Peyer's patch (tissue), 4 donors: ENCODE measurements around the gene ZNF383. TPM values are rescaled to one million over a fixed set of nuclear protein-coding genes. Genes with fewer than 3 reads are reported as not detected.
"Not testable (repeated sequence)": the region's sequence is repeated elsewhere in the genome, so short reads cannot be mapped to it uniquely, and the experiment has no call there.

Experiments used
- DNase-seq, 3 donors: peaks; one replicate each; pipeline ENCODE4 v3.0.0-alpha.2; 2017 to 2019
- H3K27ac ChIP-seq, 4 donors: fragments of 200-600 bp; sonication (generic); one replicate each; pipeline ENCODE4 v1.5.1; 2016 to 2019
- H3K27me3 ChIP-seq, 2 donors: fragments of 200-600 bp; sonication (generic); one replicate each; pipeline ENCODE4 v1.5.1; 2019
- H3K36me3 ChIP-seq, 3 donors: fragments of 200-600 bp; sonication (generic); one replicate each; pipeline ENCODE4 v1.5.1; 2016 to 2019
- H3K4me1 ChIP-seq, 4 donors: fragments of 200-600 bp; sonication (generic); one replicate each; pipeline ENCODE4 v1.5.1; 2016 to 2019
- H3K4me3 ChIP-seq, 4 donors: fragments of 200-600 bp; sonication (generic); 1 replicate in 3 of 4; 2 replicates in 1 of 4; pipeline ENCODE4 v1.5.1; 2016 to 2019; ENCODE audit warnings: mild to moderate bottlenecking in 1 of 4
- H3K9me3 ChIP-seq, 4 donors: fragments of 200-600 bp; sonication (generic); one replicate each; pipeline ENCODE4 v1.5.1; 2016 to 2019; ENCODE audit warnings: mild to moderate bottlenecking in 1 of 4
- POLR2A ChIP-seq, 2 donors: fragments of 450-650 bp; IDR thresholded peaks; one replicate each; pipeline ENCODE4 v1.5.1; 2017; ENCODE audit warnings: antibody characterized with exemption in 2 of 2, mild to moderate bottlenecking in 2 of 2, moderate library complexity in 2 of 2
- total RNA-seq, 4 donors: library from RNA; depleted of rRNA; stranded (reverse); fragments of >200 nt; gene quantifications; one replicate each; pipeline ENCODE4 v1.1.0, GENCODE V29; 2016
- TF ChIP-seq, protein P1 (sequence below), 6 experiments: fragments of 450-650 bp in 4 of 6; fragments of 200-600 bp in 2 of 6; sonication (generic) in 1 of 6; IDR thresholded peaks; one replicate each; pipeline ENCODE4 v1.5.1; 2017 to 2019; ENCODE audit warnings: antibody characterized with exemption in 6 of 6, mild to moderate bottlenecking in 3 of 6, moderate library complexity in 1 of 6

ZNF383 gene
- total RNA-seq, 4 donors from 2014 or later: 7.4 to 23.1 (median 12.1) TPM

DNA sequence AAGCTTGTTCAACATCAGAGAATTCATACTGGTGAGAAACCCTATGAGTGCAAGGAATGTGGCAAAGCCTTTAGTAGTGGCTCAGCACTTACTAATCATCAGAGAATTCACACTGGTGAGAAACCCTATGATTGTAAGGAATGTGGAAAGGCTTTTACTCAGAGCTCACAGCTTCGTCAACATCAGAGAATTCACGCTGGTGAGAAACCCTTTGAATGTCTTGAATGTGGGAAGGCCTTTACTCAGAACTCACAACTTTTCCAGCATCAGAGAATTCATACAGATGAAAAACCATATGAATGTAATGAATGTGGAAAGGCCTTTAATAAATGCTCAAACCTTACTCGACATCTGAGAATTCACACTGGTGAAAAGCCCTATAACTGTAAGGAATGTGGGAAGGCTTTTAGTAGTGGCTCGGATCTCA is 25.2 kb downstream of the ZNF383 start:
- no peaks in the 10 kb centered on the region for H3K27me3 ChIP-seq
- H3K4me1 ChIP-seq: no peaks in the 10 kb centered on the region
- DNase-seq: no peak
- H3K36me3 ChIP-seq: peaks cover 5 to 74% (median 24%) of the 10 kb centered on the region in 3 donors
- H3K4me3 ChIP-seq: no peak overlapping the region
- TF ChIP-seq POLR2A (IDR thresholded peaks at IDR 0.05): no peak
- TF ChIP-seq, protein P1, sequence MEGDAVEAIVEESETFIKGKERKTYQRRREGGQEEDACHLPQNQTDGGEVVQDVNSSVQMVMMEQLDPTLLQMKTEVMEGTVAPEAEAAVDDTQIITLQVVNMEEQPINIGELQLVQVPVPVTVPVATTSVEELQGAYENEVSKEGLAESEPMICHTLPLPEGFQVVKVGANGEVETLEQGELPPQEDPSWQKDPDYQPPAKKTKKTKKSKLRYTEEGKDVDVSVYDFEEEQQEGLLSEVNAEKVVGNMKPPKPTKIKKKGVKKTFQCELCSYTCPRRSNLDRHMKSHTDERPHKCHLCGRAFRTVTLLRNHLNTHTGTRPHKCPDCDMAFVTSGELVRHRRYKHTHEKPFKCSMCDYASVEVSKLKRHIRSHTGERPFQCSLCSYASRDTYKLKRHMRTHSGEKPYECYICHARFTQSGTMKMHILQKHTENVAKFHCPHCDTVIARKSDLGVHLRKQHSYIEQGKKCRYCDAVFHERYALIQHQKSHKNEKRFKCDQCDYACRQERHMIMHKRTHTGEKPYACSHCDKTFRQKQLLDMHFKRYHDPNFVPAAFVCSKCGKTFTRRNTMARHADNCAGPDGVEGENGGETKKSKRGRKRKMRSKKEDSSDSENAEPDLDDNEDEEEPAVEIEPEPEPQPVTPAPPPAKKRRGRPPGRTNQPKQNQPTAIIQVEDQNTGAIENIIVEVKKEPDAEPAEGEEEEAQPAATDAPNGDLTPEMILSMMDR (IDR thresholded peaks at IDR 0.05): no peak
- no peak overlapping the region for H3K27ac ChIP-seq
- peaks cover 0 to 95% (median 43%) of the 10 kb centered on the region in 4 donors for H3K9me3 ChIP-seq

DNA sequence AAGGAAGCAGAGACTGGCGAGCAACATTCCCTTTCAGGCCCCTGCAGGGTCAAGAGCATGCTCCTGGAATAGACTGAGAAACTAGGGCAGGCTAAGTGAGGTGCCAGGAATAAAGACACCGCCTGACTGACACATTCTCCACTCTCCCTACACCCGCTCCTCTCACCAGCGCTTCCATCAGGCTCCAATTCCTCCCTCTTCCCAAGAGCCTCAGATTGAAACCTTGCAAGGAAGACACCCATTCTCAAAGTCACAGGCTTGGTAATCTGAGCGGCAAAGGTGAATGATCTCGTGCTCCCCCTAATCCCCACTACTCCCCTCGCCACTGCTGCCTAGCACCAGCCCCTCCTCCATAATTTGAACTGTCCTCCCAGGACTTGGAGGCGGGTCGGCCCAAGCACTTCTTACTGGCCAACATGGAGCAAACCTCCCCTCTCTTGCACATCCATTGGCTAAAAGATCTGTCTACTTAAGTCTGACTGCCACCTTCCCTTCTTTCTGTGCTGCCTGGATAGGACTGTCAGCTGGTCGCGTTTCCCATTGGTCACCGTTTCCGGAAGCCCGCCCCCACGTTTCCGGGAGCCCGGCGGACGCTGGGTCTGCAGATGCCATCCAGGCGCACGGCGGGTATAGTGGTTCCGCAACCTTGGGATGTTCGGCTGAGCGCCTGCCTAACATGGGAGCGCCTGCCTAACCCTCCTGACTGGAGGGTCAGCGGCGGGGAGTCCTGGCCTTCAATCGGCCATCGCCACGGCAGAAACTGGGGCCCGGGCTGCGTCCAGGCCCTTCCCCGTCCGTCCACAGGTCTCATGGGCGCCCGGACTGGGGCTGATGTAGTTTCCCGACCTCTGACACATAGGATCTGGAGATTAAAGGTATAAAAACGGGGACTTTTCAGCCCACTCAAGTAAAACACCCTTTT is 33.6 kb downstream of the ZNF383 start:
- H3K4me3 ChIP-seq: peak overlapping the region; percentile 26 to 52 (median 34)
- DNase-seq: peak; percentile 50 to 65 (median 62)
- no peak for TF ChIP-seq POLR2A (IDR thresholded peaks at IDR 0.05)
- TF ChIP-seq, protein P1 (IDR thresholded peaks at IDR 0.05): no peak
- peak overlapping the region in 1 of 4 donors; percentile 47 for H3K27ac ChIP-seq
- no peaks in the 10 kb centered on the region for H3K27me3 ChIP-seq
- H3K9me3 ChIP-seq: peaks cover 0 to 59% (median 17%) of the 10 kb centered on the region in 4 donors
- no peaks in the 10 kb centered on the region for H3K36me3 ChIP-seq
- no peaks in the 10 kb centered on the region for H3K4me1 ChIP-seq

DNA sequence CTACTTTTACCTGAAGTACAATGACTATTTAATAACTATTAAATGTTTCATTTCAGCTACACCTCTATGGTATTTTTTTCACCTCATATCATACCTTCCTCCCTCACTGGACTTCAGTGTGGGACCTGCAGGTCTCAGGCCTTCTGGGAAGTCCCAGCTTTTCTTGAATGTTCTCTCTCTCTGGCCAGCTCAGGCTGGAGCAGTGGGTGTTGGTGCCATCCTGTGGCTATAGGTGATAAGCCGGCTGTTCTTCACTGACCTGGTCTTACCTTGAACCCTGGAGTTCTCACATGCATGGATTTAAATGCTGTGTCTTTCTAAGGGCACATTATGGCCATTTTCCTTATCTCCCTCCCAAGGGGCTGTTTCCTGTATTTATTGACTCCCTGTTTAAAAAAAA is 45.0 kb downstream of the ZNF383 start:
- not testable (repeated sequence) for H3K27ac ChIP-seq, H3K9me3 ChIP-seq, DNase-seq, H3K36me3 ChIP-seq, H3K27me3 ChIP-seq, H3K4me3 ChIP-seq, H3K4me1 ChIP-seq

DNA sequence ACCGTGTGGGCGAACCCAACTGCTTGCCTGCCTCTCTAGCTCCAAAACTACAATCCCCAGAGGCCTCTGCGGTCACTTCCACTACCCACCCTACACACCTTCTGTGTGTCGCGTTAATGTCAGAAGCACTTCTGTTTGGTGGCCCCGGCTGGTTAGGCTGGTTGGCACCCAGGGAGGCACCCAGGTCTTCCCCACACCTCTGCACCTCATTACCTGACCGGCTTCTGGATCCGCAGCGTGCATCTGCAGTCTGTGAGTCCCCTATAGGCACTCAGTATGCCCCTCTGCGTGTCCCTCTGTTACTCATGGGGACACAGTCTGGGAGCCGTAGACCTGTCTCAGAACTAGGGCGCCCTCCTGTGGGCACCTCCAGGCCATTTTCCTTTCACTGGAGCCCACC is 49.0 kb downstream of the ZNF383 start:
- not testable (repeated sequence) for H3K36me3 ChIP-seq, H3K9me3 ChIP-seq, H3K4me1 ChIP-seq, DNase-seq, H3K27me3 ChIP-seq, H3K4me3 ChIP-seq, H3K27ac ChIP-seq

DNA sequence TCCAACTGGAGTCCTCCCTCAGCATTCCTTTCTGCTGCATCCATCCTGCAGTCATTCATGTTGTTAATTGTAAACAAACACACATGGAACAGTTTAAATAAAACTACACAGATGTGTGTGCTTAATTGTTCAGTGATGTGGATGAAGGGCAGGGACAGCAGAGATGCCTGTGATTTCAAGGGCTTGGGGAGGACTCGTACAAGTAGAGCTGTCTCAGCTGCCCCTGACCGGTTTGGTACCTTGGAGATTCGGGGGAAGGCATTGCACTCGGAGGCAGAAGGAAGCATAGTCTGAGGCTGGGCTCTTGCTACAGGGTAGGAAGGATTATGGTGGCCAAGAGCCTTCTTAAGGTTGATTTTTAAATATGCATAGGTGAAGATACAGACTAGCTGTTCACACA is 49.7 kb downstream of the ZNF383 start:
- DNase-seq, H3K27ac ChIP-seq, H3K4me3 ChIP-seq, H3K4me1 ChIP-seq, H3K9me3 ChIP-seq, H3K36me3 ChIP-seq, H3K27me3 ChIP-seq: not testable (repeated sequence)

DNA sequence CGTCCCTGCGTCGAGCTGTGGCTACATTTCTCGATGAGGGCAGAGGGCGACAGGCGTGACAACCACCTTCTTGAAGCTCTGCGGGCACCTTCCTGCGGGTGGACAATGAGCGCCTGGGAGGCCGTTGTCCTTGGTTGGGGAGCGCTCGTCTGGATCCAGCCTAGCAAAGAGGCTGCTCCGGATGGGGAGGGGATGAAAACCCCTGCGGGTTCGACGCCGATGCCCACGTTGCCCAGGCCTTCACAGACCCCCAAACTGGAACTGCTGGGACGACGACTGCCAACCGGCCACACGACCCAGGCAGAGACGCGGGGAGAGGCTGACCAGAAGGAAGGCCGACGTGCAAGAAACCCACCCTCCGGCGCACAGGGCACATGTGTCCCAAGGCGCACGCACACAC is 62.6 kb downstream of the ZNF383 start:
- not testable (repeated sequence) for H3K36me3 ChIP-seq, DNase-seq, H3K9me3 ChIP-seq, H3K27ac ChIP-seq, H3K27me3 ChIP-seq, H3K4me1 ChIP-seq, H3K4me3 ChIP-seq

DNA sequence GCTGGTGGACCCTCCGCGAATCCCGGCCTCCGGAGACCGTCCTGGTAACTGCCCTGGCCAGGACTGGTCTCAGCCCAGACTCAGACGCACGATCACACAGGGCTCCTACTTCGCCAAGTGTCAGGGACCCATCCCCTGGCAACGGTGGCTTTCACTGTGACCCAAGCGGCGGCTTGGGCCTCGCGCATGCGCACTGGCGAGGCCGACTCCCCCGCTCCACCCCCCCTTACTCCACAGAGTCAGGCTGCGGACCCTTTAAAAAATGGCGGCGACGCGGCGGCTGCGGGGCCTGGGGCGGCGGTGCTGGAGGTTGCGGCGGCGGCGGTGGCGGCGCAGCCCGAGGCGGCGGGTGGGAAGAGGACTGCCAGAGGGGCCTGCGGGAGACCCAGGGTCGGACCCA is 66.0 kb downstream of the ZNF383 start:
- H3K27me3 ChIP-seq, H3K4me3 ChIP-seq, H3K9me3 ChIP-seq, H3K27ac ChIP-seq, DNase-seq, H3K4me1 ChIP-seq, H3K36me3 ChIP-seq: not testable (repeated sequence)

DNA sequence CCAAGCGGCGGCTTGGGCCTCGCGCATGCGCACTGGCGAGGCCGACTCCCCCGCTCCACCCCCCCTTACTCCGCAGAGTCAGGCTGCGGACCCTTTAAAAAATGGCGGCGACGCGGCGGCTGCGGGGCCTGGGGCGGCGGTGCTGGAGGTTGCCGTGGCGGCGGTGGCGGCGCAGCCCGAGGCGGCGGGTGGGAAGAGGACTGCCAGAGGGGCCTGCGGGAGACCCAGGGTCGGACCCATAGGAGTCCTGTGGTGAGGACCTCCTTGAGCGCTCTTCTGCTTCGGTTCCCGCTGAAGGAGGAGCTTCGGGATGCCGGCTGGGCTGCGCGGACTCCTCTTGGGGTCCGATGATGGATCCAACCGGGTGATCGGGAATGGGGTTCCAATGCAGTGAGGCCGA is 71.2 kb downstream of the ZNF383 start:
- not testable (repeated sequence) for DNase-seq

DNA sequence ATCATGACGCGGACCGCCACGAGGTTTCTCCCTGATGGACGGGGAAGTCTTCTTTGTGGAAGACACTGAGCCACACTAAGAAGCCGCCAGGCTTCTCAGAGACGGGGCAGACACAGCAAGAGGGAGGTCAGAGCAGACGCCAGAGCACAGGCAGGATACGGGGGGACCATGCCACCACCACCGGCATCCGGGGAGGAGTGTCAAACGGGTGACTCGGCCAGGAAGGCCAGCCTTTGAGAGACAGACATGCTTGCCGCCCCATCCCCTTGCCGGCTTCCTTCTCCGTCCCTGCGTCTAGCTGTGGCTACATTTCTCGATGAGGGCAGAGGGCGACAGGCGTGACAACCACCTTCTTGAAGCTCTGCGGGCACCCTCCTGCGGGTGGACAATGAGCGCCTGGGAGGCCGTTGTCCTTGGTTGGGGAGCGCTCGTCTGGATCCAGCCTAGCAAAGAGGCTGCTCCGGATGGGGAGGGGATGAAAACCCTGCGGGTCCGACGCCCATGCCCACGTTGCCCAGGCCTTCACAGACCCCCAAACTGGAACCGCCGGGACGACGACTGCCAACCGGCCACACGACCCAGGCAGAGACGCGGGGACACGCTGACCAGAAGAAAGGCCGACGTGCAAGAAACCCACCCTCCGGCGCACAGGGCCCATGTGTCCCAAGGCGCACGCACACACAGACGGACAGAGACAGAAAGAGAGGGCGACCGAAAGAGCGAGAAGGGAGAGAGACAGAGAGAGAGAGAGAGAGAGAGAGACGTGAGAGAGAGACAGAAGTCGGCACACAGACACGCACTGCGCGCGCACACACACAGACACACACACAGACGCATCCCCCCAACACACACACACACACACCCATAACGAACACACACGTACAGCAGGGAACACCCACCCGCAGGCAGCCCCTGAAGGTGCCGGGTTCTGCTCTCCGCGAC is 75.3 kb downstream of the ZNF383 start:
- H3K4me3 ChIP-seq: not testable (repeated sequence)

More for the DNA sequence above, 71.2 kb downstream of the ZNF383 start:
- not testable (repeated sequence) for H3K4me1 ChIP-seq, H3K36me3 ChIP-seq, H3K27me3 ChIP-seq, H3K27ac ChIP-seq, H3K4me3 ChIP-seq
- H3K9me3 ChIP-seq: peaks cover 0 to 15% (median 7%) of the 10 kb centered on the region in 4 donors

DNA sequence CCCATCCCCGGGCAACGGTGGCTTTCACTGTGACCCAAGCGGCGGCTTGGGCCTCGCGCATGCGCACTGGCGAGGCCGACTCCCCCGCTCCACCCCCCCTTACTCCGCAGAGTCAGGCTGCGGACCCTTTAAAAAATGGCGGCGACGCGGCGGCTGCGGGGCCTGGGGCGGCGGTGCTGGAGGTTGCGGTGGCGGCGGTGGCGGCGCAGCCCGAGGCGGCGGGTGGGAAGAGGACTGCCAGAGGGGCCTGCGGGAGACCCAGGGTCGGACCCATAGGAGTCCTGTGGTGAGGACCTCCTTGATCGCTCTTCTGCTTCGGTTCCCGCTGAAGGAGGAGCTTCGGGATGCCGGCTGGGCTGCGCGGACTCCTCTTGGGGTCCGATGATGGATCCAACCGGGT is 76.2 kb downstream of the ZNF383 start:
- not testable (repeated sequence) for H3K27me3 ChIP-seq, DNase-seq, H3K4me3 ChIP-seq, H3K4me1 ChIP-seq, H3K27ac ChIP-seq, H3K36me3 ChIP-seq
- H3K9me3 ChIP-seq: peaks cover 0 to 13% (median 6%) of the 10 kb centered on the region in 4 donors

More for the DNA sequence above, 75.3 kb downstream of the ZNF383 start:
- not testable (repeated sequence) for H3K4me1 ChIP-seq, H3K36me3 ChIP-seq, H3K27me3 ChIP-seq, H3K27ac ChIP-seq
- peaks cover 0 to 15% (median 7%) of the 10 kb centered on the region in 4 donors for H3K9me3 ChIP-seq
- DNase-seq: peak in 2 of 3 donors; percentile 40 to 56
